DMS153 treated with DMSO at 0.1 percent for 48 hours (cell line): Measurements from ENCODE around the gene NRK.
A peak's percentile ranks its signal among the peaks of the same experiment; 100 is the strongest.
"Not testable (repeated sequence)": the region's sequence is repeated elsewhere in the genome, so short reads cannot be mapped to it uniquely, and the experiment has no call there.

Source experiments
- DNase-seq: peaks from one replicate; lab custom pipeline; 2025; ENCODE audit not compliant: unreplicated experiment; lab: John Stamatoyannopoulos, UW

NRK gene, protein sequence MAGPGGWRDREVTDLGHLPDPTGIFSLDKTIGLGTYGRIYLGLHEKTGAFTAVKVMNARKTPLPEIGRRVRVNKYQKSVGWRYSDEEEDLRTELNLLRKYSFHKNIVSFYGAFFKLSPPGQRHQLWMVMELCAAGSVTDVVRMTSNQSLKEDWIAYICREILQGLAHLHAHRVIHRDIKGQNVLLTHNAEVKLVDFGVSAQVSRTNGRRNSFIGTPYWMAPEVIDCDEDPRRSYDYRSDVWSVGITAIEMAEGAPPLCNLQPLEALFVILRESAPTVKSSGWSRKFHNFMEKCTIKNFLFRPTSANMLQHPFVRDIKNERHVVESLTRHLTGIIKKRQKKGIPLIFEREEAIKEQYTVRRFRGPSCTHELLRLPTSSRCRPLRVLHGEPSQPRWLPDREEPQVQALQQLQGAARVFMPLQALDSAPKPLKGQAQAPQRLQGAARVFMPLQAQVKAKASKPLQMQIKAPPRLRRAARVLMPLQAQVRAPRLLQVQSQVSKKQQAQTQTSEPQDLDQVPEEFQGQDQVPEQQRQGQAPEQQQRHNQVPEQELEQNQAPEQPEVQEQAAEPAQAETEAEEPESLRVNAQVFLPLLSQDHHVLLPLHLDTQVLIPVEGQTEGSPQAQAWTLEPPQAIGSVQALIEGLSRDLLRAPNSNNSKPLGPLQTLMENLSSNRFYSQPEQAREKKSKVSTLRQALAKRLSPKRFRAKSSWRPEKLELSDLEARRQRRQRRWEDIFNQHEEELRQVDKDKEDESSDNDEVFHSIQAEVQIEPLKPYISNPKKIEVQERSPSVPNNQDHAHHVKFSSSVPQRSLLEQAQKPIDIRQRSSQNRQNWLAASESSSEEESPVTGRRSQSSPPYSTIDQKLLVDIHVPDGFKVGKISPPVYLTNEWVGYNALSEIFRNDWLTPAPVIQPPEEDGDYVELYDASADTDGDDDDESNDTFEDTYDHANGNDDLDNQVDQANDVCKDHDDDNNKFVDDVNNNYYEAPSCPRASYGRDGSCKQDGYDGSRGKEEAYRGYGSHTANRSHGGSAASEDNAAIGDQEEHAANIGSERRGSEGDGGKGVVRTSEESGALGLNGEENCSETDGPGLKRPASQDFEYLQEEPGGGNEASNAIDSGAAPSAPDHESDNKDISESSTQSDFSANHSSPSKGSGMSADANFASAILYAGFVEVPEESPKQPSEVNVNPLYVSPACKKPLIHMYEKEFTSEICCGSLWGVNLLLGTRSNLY (N-terminal part only)

GRCh38 chrX:105822138-105823091 is at the start of gene NRK:
NRK (plus strand) TSS chrX:105822539; CDS start chrX:105822846, 307 bp downstream.
- no peak for DNase-seq

DNA sequence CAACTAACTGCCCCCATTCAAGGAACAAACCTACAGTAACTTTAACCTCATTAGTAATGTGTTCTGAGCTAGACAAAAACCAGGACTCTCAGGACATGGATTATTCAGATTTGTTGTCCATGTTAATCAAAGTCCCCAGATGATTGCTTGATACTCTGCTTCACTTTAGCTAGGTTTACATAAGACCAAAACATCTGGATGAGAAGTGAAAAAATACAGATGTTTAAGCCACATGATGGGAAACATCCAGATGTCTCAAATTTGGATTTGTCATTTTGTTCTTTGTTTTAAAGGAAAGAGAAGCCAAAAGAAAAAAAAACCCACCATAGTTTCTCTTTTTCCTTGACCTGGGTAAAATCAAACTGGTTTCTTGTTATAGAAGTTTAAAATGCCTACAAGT is 48.5 kb upstream of the NRK start:
- DNase-seq: no peak

GRCh38 chrX:105775679-105776078 is 46.7 kb upstream of the NRK start:
- DNase-seq: no peak

- DNase-seq: no peak
These were observed 40.5 kb upstream of the NRK start for GRCh38 chrX:105781804-105782203.

GRCh38 chrX:105796877-105797276 is 25.5 kb upstream of the NRK start:
- not testable (repeated sequence) for DNase-seq

- DNase-seq: no peak
These were observed 18.4 kb upstream of the NRK start for GRCh38 chrX:105803891-105804290.

- DNase-seq: not testable (repeated sequence)
These were observed 16.7 kb upstream of the NRK start for GRCh38 chrX:105805655-105806054.

DNA sequence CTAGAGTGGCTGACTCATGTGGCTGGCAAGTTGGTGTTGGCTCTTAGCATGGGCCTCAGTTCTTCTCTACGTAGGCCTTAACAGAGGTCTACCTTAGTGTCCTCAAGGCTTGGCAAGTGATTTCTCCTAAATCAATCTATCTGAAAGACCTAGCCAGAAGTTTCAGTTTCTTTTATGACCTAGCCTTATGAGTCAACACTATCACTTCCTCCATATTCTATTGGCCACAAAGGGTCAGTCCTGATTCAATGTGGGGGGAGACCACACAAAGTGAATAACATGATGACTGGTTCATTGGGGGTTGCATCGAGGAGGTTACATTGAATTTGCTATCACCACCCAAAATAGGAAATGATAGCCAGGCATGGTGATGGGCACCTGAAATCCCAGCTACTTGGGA is 5.8 kb upstream of the NRK start:
- DNase-seq: no peak

DNA sequence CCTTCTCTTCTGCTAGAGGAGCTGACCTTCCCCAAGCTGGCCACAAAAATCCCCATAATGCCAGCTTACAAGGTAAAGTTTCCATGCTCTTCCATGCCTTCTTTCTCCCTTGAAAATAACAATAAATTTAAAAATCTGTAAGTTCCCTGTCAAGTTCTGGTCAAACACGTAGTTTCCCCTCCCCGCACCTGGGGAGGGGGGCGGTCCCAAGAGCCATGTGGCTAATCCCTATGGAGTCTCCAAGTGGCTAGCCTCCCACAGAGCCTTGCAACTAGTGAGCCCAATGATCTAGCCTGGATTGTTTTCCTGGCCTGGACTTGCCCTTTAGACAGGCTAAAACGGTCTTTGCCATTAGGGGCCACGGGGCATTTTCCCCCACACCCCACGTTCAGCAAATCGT is 2.1 kb upstream of the NRK start:
- DNase-seq: no peak

GRCh38 chrX:105821471-105822121 is 743 bp upstream of the NRK start:
- no peak for DNase-seq

- DNase-seq: no peak
These were observed 735 bp downstream of the NRK start for GRCh38 chrX:105823092-105823455.

DNA sequence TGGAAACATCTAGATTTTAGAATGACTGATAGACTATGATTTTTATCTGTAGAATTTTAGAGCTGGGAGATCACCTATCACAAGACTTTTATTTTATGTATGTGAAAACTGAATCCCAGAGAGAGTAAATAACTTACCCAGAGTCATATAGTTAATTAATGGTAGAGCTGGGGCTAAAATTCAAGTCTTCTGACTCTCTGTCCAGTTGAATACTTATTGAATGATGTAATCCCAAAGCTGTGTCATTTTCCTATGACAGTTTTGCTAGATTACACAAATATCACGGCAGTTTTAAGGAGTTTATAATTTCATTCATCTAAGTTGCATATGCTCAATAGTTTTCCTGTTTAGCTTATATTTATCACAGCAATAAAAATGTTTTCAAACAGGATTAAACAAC is 6.7 kb downstream of the NRK start:
- DNase-seq: no peak

- DNase-seq: no peak
These were observed 14.9 kb downstream of the NRK start for GRCh38 chrX:105837232-105837631.

- DNase-seq: no peak
These were observed 23.3 kb downstream of the NRK start for GRCh38 chrX:105845631-105846030.

- not testable (repeated sequence) for DNase-seq
These were observed 27.8 kb downstream of the NRK start for GRCh38 chrX:105850100-105850499.

- DNase-seq: no peak
These were observed 43.4 kb downstream of the NRK start for GRCh38 chrX:105865709-105866108.

GRCh38 chrX:105869701-105870100 is 47.4 kb downstream of the NRK start:
- no peak for DNase-seq

DNA sequence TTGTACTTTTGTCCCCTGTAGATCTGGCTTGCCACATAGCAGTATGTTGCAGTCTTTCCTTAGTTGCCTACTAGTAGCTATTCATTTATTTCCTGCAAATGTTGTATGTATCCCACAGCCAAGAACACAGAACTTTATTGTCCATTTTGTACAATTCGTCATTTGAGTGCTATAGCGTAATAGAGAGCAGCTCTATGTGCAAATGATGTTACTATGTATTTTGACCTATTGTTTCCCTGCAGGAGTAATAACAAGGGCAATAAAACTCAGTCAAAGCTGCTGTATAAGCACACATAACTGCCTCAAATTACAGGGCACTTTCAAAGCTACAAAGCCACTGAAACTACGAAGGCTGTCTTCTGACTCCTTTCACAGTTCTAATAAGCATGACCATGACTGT is 48.1 kb downstream of the NRK start:
- DNase-seq: no peak

- peak; percentile 1 for DNase-seq
These were observed 50.6 kb downstream of the NRK start for GRCh38 chrX:105872941-105873340.

GRCh38 chrX:105874790-105875189 is 52.5 kb downstream of the NRK start:
- no peak for DNase-seq
